K562 (cell line): ENCODE data around the gene CARD10. TPM values are rescaled to one million over a fixed set of nuclear protein-coding genes. Genes with fewer than 3 reads are reported as not detected.

Source experiments
- ATAC-seq: fragments of 200-7000 bp; cut with Tn5 transposase; 3 replicates; pipeline ENCODE4 v1.9.1; 2020; ENCODE audit warnings: moderate library complexity
- BruUV-seq: library from RNA; stranded (reverse); fragments of 400-500 nt; replicated peaks from 2 replicates; lab custom pipeline; 2021; lab: Mats Ljungman, UMichigan
- CTCF ChIA-PET: fragments of 300-600 bp; formaldehyde crosslinking; extraction: SDS; loops from one replicate; lab custom pipeline; 2021; ENCODE audit warnings: low intra/inter-chr PET ratio; lab: Yijun Ruan, JAX
- POLR2A ChIA-PET: fragments of 300-600, 350-650 bp; sonication (Branson Sonifier 250); formaldehyde crosslinking; extraction: SDS; loops from one replicate; lab custom pipeline; 2021; ENCODE audit warnings: antibody characterized with exemption, inconsistent platforms; lab: Yijun Ruan, JAX
- DNase-seq, 4 experiments: peaks; one replicate each; pipeline versions ENCODE4 v3.0.0 to v3.0.0-alpha.2; 2011 to 2018; ENCODE audit warnings: low spot score in 3 of 4, mixed read lengths in 3 of 4; ENCODE audit errors: extremely low read depth in 1 of 4
- FAIRE-seq: peaks from 2 replicates; lab custom pipeline; 2011; peaks lifted over from hg19 to GRCh38; lab: Jason Lieb, UNC
- H2AFZ ChIP-seq: 2 replicates; pipeline ENCODE4 v1.6.0; 2011; ENCODE audit warnings: low read depth, low read length, control low read depth, inconsistent platforms
- H3K27ac ChIP-seq: fragments of 200-600 bp; 3 replicates; pipeline ENCODE4 v1.8.0; 2011; ENCODE audit warnings: low read depth, mild to moderate bottlenecking, control low read depth, inconsistent platforms, low read length, moderate library complexity, mixed read lengths; ENCODE audit errors: extremely low read depth
- H3K27me3 ChIP-seq, 2 experiments: fragments of 300-600 bp in 1 of 2; 2 replicates in 1 of 2; 3 replicates in 1 of 2; pipeline versions ENCODE4 v1.6.0 to v1.8.0; 2011; ENCODE audit warnings: inconsistent platforms in 2 of 2, low read length in 2 of 2, mild to moderate bottlenecking in 1 of 2, mixed read lengths in 1 of 2, moderate library complexity in 1 of 2; ENCODE audit not compliant: control insufficient read depth in 2 of 2, insufficient read depth in 2 of 2
- H3K36me3 ChIP-seq: fragments of 300-600 bp; 3 replicates; pipeline ENCODE4 v1.8.0; 2011; ENCODE audit warnings: mild to moderate bottlenecking, low read length, inconsistent platforms; ENCODE audit not compliant: control insufficient read depth, insufficient read depth
- H3K4me1 ChIP-seq, 2 experiments: fragments of 200-600 bp in 1 of 2; replicated peaks in 1 of 2; 2 replicates in 1 of 2; 3 replicates in 1 of 2; pipeline versions ENCODE4 v1.5.1 to v1.8.0; 2011; ENCODE audit warnings: inconsistent platforms in 2 of 2, low read length in 2 of 2, mild to moderate bottlenecking in 1 of 2, mixed read lengths in 1 of 2, moderate library complexity in 1 of 2; ENCODE audit not compliant: control insufficient read depth in 2 of 2, insufficient read depth in 2 of 2
- H3K4me2 ChIP-seq: 2 replicates; pipeline ENCODE4 v1.6.1; 2011; ENCODE audit warnings: low read length, control low read depth, inconsistent platforms, mixed read lengths; ENCODE audit not compliant: insufficient read depth
- H3K4me3 ChIP-seq: fragments of 200-600 bp; sonication (generic), shearing (Covaris generic); 2 replicates; pipeline ENCODE4 v1.5.1; 2016; ENCODE audit warnings: control low read depth, inconsistent platforms
- H3K79me2 ChIP-seq: fragments of 200-600 bp; 3 replicates; pipeline ENCODE4 v1.8.0; 2011; ENCODE audit warnings: low read length, inconsistent platforms; ENCODE audit not compliant: control insufficient read depth, insufficient read depth
- H3K9ac ChIP-seq, 2 experiments: 2 replicates each; pipeline versions ENCODE4 v1.6.0 to v1.6.1; 2011; ENCODE audit warnings: low read depth in 2 of 2, low read length in 2 of 2, control low read depth in 1 of 2, inconsistent platforms in 1 of 2, mild to moderate bottlenecking in 1 of 2, mixed read lengths in 1 of 2; ENCODE audit not compliant: insufficient read depth in 1 of 2
- H3K9me1 ChIP-seq: one replicate; pipeline ENCODE4 v1.6.0; 2011; ENCODE audit warnings: inconsistent platforms, mild to moderate bottlenecking, low read length, moderate library complexity; ENCODE audit not compliant: control insufficient read depth, insufficient read depth
- H3K9me3 ChIP-seq: replicated peaks from 2 replicates; pipeline ENCODE4 v1.5.1; 2011; ENCODE audit warnings: low read depth, low read length, inconsistent platforms; ENCODE audit not compliant: control insufficient read depth, insufficient read depth
- H4K20me1 ChIP-seq: replicated peaks from 2 replicates; pipeline ENCODE4 v1.6.1; 2011; ENCODE audit warnings: low read length, inconsistent platforms, mixed read lengths; ENCODE audit not compliant: control insufficient read depth, insufficient read depth
- GATAD2A ChIP-seq: fragments of 450-650 bp; IDR thresholded peaks from 2 replicates; pipeline ENCODE4 v1.6.1; 2017
- GTF2F1 ChIP-seq: IDR thresholded peaks from 2 replicates; pipeline ENCODE4 v1.6.1; 2011; ENCODE audit warnings: low read depth, low read length, improper control_type of control experiment
- HMG20A ChIP-seq: fragments of 450-650 bp; formaldehyde crosslinking; conservative IDR thresholded peaks from 2 replicates; pipeline ENCODE4 v1.4.0; 2020; ENCODE audit warnings: mild to moderate bottlenecking, mixed read lengths
- NCOR1 ChIP-seq: fragments of 450-650 bp; IDR thresholded peaks from 2 replicates; pipeline ENCODE4 v1.6.1; 2016; ENCODE audit warnings: mild to moderate bottlenecking, moderate library complexity
- USF1 ChIP-seq: sonication (generic); formaldehyde crosslinking; IDR thresholded peaks from 2 replicates; pipeline ENCODE4 v1.9.0; 2022; ENCODE audit warnings: mild to moderate bottlenecking, missing genetic modification reagents
- WGBS: fragments of 100-300 bp; shearing (Covaris generic); methylation state at CpG from one replicate; pipeline ENCODE4 v1.1.6; 2016; ENCODE audit warnings: low coverage, mixed read lengths; ENCODE audit not compliant: insufficient coverage; ENCODE audit errors: missing lambda C conversion rate; 5-methylcytosine and 5-hydroxymethylcytosine counted together
- in situ Hi-C: fragments of 300-500 bp; cut with MboI; formaldehyde crosslinking; loops from 4 replicates; pipeline ENCODE4 v1.15.0; 2018; ENCODE audit warnings: inconsistent platforms, mixed read lengths
- intact Hi-C: fragments of 100-400 bp; cut with micrococcal nuclease; formaldehyde crosslinking; loops from 2 replicates; pipeline ENCODE4 v1.14.2; 2022
- polyA plus RNA-seq, 8 experiments: library from polyadenylated mRNA; depleted of rRNA in 4 of 8; stranded (reverse) in 5 of 8; unstranded in 3 of 8; fragments of >200 nt; fragmentation: Nextera tagmentation in 2 of 8; fragmentation: Illumina TruSeq in 1 of 8; extraction: Ambion mirVana in 2 of 8; extraction: Trizol in 1 of 8; gene quantifications; 2 replicates each; pipeline versions ENCODE4 v1.2.1 to v1.2.3, GENCODE V29; 2011 to 2014; ENCODE audit warnings: inconsistent platforms in 1 of 8, missing spikeins in 1 of 8
- total RNA-seq, 7 experiments: library from RNA; depleted of rRNA in 6 of 7; stranded (reverse); fragments of >200 nt in 6 of 7; fragmentation: Illumina TruSeq in 2 of 7; extraction: Trizol in 2 of 7; gene quantifications; 2 replicates each; pipeline versions ENCODE4 v1.2.1 to v1.2.3, GENCODE V29; 2011 to 2021; ENCODE audit warnings: low replicate concordance in 1 of 7

CARD10 gene
- total and polyA plus RNA-seq, 9 of the 15 experiments (the other 6 are each of a cell fraction or from before 2014, with no cell fraction given), result 0.13 to 5.8 (median 1.6) TPM

DNA sequence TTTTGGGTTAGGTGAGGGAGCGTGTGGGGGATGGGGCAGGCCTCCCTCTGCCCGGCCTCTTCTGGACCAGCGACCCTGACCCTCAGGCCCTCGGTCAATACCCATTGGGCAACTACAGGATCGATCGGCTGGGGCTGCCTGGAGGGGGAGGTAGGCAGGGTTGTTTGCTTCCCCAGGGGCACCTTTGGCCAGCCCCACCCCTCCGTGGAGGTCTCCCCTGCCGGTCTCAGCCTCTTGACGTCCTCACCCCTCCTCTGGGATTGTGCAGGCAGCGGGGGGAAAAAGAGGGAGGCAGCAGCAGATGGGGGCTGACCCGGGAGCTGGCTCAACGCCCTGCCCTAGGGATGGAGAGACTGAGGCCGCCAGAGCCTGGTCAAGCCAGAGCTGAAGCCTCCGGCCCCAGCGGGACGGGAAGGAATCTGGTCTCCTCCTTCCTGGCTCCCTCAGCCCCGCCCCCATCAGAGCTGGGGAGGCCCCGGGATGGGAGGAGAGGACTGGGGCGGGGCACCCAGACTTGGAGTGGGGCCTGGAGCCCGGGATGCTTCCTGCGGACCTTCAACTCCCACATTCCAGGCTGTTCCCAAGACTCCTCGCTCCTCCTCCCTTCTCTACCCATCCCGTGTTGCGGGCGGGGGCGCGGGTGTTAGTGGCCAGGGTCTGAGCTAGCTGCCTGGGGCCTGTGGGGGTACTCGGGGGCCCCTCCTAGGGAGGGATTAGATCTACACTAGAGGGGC lies 26.7 kb upstream of the CARD10 start:
- Histone ChIP-seq H3K27ac (no peak overlapping the region), H3K9ac (peak overlapping the region in 1 of 2 experiments; percentile 45; a peak in 2 of 4 replicates), H3K4me3 (no peak overlapping the region), H3K9me3 (no peaks in the 10 kb centered on the region), H3K9me1 (no peaks in the 10 kb centered on the region), H3K36me3 (no peaks in the 10 kb centered on the region), H3K27me3 (no peaks in the 10 kb centered on the region), H3K4me2 (no peak overlapping the region), H4K20me1 (no peaks in the 10 kb centered on the region), H2AFZ (no peak overlapping the region), H3K4me1 (peaks cover 0 to 21% of the 10 kb centered on the region in 2 experiments; a peak in 3 of 5 replicates), H3K79me2 (no peaks in the 10 kb centered on the region)
- WGBS, result 68% methylated on average over 9 of the region's 28 CpGs
- in situ Hi-C loops (loop anchor here (10.0 kb wide), 1 partner anchor 429 kb away; no protein-coding TSS in a partner anchor), intact Hi-C loops (loop anchor here (1.0 kb wide), 2 partner anchors 21 to 46 kb away; no protein-coding TSS in a partner anchor)
- ATAC-seq (peak; percentile 18; the same call in 1 of the 3 replicates), DNase-seq (peak in 2 of 4 experiments; percentile 57 to 62), FAIRE-seq (no peak)
- TF ChIP-seq GATAD2A (no peak), NCOR1 (no peak), USF1 (CRISPR knock-in tag) (no peak), HMG20A (CRISPR knock-in tag) (no peak), GTF2F1 (no peak)
- POLR2A ChIA-PET, result interaction anchor here (0.6 to 0.7 kb wide), 3 partner anchors 16 to 38 kb away, joined by 3 to 4 read pairs (median 3); no protein-coding TSS in a partner anchor
- no TSS peak for BruUV-seq
- CTCF ChIA-PET, result interaction anchor here (0.5 to 2.1 kb wide), 5 partner anchors 16 to 503 kb away, joined by 3 to 16 read pairs (median 11); no protein-coding TSS in a partner anchor
